GM12892 (cell line): ENCODE results near the gene RBM33.

Experiments used
- DNase-seq: peaks from one replicate; pipeline ENCODE4 v3.0.0; 2011; ENCODE audit not compliant: insufficient read length
- FAIRE-seq: peaks from 2 replicates; lab custom pipeline; 2011; peaks lifted over from hg19 to GRCh38; lab: Jason Lieb, UNC
- POLR2A ChIP-seq: IDR thresholded peaks from 2 replicates; pipeline ENCODE4 v1.6.1; 2011; ENCODE audit warnings: low read depth, low read length, control low read depth
- POLR2AphosphoS5 ChIP-seq: IDR thresholded peaks from 2 replicates; pipeline ENCODE4 v1.6.1; 2011; ENCODE audit warnings: low read depth, low read length, control low read depth
- TAF1 ChIP-seq: IDR thresholded peaks from 2 replicates; pipeline ENCODE4 v1.6.1; 2011; ENCODE audit warnings: low read depth, mild to moderate bottlenecking, control low read depth, low read length, borderline replicate concordance

Gene RBM33

GRCh38 chr7:155798673-155799439 lies 154.4 kb downstream of the RBM33 start:
- DNase-seq (no peak), FAIRE-seq (no peak)
- TF ChIP-seq POLR2A = no peak
- TF ChIP-seq POLR2AphosphoS5 = no peak
- no peak for TF ChIP-seq TAF1

- FAIRE-seq (no peak), DNase-seq (no peak)
- no peak for TF ChIP-seq POLR2AphosphoS5
- no peak for TF ChIP-seq TAF1
- TF ChIP-seq POLR2A = no peak
Observed at GRCh38 chr7:155799514-155799913, 155.1 kb downstream of the RBM33 start.

- no peak for DNase-seq
- TF ChIP-seq TAF1 = no peak
- no peak for FAIRE-seq
Observed at GRCh38 chr7:155800301-155800700, 155.8 kb downstream of the RBM33 start.

- FAIRE-seq (no peak), DNase-seq (no peak)
- no peak for TF ChIP-seq POLR2AphosphoS5
- TF ChIP-seq TAF1 = no peak
- TF ChIP-seq POLR2A = no peak
Observed at GRCh38 chr7:155800741-155801267, 156.3 kb downstream of the RBM33 start.

GRCh38 chr7:155802291-155802690 lies 157.8 kb downstream of the RBM33 start:
- TF ChIP-seq POLR2AphosphoS5 (no peak), POLR2A (no peak), TAF1 (no peak)
- FAIRE-seq (no peak), DNase-seq (no peak)

GRCh38 chr7:155802906-155803417 lies 158.5 kb downstream of the RBM33 start:
- DNase-seq = no peak
- no peak for FAIRE-seq
- no peak for TF ChIP-seq POLR2A
- TF ChIP-seq POLR2AphosphoS5 = no peak
- TF ChIP-seq TAF1 = no peak

GRCh38 chr7:155803418-155804376 lies 159.2 kb downstream of the RBM33 start:
- no peak for FAIRE-seq
- TF ChIP-seq POLR2AphosphoS5 (no peak), POLR2A (no peak), TAF1 (no peak)

GRCh38 chr7:155804431-155804831 lies 160.0 kb downstream of the RBM33 start:
- TF ChIP-seq POLR2AphosphoS5 (no peak), POLR2A (no peak), TAF1 (no peak)
- DNase-seq = no peak
- no peak for FAIRE-seq

More at GRCh38 chr7:155803418-155804376, 159.2 kb downstream of the RBM33 start:
- DNase-seq = no peak

GRCh38 chr7:155804897-155805825 lies 160.7 kb downstream of the RBM33 start:
- TF ChIP-seq POLR2AphosphoS5 (no peak), TAF1 (no peak), POLR2A (no peak)
- DNase-seq = peak; percentile 81
- no peak for FAIRE-seq

GRCh38 chr7:155805826-155806095 lies 161.3 kb downstream of the RBM33 start:
- FAIRE-seq (no peak), DNase-seq (no peak)
- no peak for TF ChIP-seq POLR2AphosphoS5
- TF ChIP-seq POLR2A = no peak
- TF ChIP-seq TAF1 = no peak

- TF ChIP-seq TAF1 (no peak), POLR2AphosphoS5 (no peak), POLR2A (no peak)
- FAIRE-seq (no peak), DNase-seq (no peak)
Observed at GRCh38 chr7:155806096-155806871, 161.8 kb downstream of the RBM33 start.
